ENCODE results near the gene IGF2. TPM values are rescaled to one million over a fixed set of nuclear protein-coding genes. Genes with fewer than 3 reads are reported as not detected.

IGF2 gene
- total RNA-seq, 4 donors from 2014 or later, result 0.76 to 35.3 (median 2.8) TPM

DNA sequence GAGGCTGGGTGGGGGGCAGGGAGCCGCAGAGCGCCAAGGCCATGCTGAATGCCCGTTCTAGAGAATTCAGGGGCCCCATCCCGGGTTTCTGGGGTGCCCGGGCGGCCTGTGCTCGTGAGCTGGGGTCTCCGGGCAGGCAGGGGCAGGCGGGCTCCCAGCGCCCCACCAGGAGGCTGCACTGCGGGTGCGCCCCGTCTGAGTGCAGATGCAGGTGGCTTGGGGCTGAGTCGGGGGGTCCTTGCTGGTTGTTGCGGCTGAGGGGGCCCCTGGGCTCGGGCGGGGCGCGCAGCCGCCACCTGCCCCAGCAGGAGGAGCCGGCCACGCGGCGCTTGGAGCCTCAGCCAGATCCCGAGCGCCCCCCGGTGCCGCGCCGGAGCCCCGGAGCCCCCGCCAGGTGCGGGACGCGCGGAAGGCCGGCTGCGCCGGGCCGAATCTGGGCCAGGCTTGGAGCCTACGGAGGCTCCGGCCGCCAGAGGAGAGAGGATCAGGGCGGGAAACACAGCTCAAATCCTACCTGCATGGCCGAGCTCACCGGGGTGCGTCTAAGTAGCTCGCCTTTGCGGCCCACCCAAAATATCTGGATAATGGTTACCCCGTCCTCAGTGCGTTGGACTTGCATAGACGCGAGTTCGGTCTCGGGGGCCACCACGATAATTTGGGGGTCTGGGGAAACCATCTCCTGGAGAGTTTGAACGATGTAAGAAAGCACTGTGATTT lies 590 bp upstream of the IGF2 start:
- no peaks in the 10 kb centered on the region for H3K36me3 ChIP-seq
- peaks cover 36 to 100% (median 48%) of the 10 kb centered on the region in 4 donors for H3K27me3 ChIP-seq
- intact Hi-C loops (cut with DNase I), result no loop called here
- H3K4me1 ChIP-seq, result peaks cover 9 to 67% (median 36%) of the 10 kb centered on the region in 3 donors
- no peak for DNase-seq
- H3K9me3 ChIP-seq, result no peaks in the 10 kb centered on the region
- peak overlapping the region in 2 of 4 donors; percentile 18 to 65 for H3K4me3 ChIP-seq
- no peak overlapping the region for H3K27ac ChIP-seq
- 0% methylated on average over 1 of the region's 57 CpGs; no CpG with 5 or more reads in 1 of the 2 donors for WGBS, 2 donors
- no peak for TF ChIP-seq POLR2A (IDR thresholded peaks at IDR 0.05)
- TF ChIP-seq, protein P1, sequence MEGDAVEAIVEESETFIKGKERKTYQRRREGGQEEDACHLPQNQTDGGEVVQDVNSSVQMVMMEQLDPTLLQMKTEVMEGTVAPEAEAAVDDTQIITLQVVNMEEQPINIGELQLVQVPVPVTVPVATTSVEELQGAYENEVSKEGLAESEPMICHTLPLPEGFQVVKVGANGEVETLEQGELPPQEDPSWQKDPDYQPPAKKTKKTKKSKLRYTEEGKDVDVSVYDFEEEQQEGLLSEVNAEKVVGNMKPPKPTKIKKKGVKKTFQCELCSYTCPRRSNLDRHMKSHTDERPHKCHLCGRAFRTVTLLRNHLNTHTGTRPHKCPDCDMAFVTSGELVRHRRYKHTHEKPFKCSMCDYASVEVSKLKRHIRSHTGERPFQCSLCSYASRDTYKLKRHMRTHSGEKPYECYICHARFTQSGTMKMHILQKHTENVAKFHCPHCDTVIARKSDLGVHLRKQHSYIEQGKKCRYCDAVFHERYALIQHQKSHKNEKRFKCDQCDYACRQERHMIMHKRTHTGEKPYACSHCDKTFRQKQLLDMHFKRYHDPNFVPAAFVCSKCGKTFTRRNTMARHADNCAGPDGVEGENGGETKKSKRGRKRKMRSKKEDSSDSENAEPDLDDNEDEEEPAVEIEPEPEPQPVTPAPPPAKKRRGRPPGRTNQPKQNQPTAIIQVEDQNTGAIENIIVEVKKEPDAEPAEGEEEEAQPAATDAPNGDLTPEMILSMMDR (IDR thresholded peaks at IDR 0.05), result no peak

DNA sequence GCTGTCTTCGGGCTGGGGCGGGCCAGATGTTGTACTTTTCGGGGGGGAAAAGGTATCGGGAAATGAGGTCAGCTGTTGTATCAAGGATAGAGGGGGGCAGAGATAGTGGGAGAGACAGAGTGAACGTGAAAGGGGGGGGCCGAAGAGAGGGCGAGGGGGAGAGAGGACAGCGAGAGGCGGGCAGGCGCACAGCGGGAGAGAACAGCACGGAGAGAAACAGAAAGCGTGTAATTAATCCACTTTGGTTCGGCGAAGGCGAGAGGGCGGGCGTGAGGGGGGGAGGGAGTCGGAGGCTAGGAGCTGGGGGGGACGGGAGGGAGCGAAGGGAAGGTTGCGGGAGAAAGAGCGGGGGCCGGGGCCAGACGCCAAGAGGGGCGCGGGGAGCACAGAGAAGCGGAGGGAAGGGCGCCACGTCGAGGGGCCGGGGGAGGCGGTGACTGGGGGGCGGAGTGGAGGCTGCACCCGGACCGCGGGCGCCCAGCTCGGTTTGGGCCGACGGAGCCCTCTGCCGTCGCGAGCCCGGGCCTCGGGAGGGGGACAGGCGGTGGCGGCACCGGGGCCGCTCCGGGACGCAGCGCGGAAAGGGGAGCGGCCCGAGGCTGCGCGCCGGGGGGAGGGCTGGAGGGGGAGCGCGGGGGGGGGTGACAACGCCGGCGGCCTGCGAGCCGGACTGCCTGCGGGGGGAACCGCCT lies 612 bp downstream of the IGF2 start:
- TF ChIP-seq POLR2A (IDR thresholded peaks at IDR 0.05), result no peak
- TF ChIP-seq, protein P1 (IDR thresholded peaks at IDR 0.05), result no peak
- WGBS, 2 donors, result 1 to 3% methylated on average over 14 to 22 of the region's 68 CpGs
- H3K4me3 ChIP-seq, result peak overlapping the region; percentile 10 to 65 (median 35)
- peak overlapping the region in 2 of 4 donors; percentile 42 to 49 for H3K27ac ChIP-seq
- no peaks in the 10 kb centered on the region for H3K36me3 ChIP-seq
- intact Hi-C loops (cut with DNase I), result no loop called here
- H3K9me3 ChIP-seq, result no peaks in the 10 kb centered on the region
- H3K27me3 ChIP-seq, result peaks cover 27 to 100% (median 39%) of the 10 kb centered on the region in 4 donors
- H3K4me1 ChIP-seq, result peaks cover 6 to 56% (median 32%) of the 10 kb centered on the region in 3 donors
- no peak for DNase-seq

DNA sequence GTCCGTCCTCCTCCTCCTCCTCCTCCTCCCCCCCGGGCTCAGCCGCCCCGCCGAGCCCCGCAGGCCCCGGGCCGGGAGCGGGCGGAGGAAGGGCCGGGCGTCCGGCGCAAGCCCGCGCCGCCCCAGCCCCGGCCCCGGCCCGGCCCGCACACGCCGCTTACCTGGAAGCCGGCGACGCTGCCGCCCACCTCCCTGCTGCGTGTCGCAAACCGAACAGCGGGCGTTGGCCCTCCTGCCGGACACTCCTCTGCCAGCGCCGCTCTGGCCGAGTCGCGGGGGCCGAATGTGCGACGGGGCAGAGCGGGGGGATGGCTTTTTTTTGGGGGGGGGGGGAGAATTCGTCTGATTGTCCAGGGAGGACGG lies 1.1 kb downstream of the IGF2 start:
- TF ChIP-seq, protein P1 (IDR thresholded peaks at IDR 0.05), result no peak
- TF ChIP-seq POLR2A (IDR thresholded peaks at IDR 0.05), result no peak
- Histone ChIP-seq H3K27ac (peak overlapping the region in 2 of 4 donors; percentile 42 to 49), H3K36me3 (no peaks in the 10 kb centered on the region), H3K4me1 (peaks cover 6 to 50% (median 30%) of the 10 kb centered on the region in 3 donors), H3K27me3 (peaks cover 27 to 100% (median 35%) of the 10 kb centered on the region in 4 donors), H3K9me3 (no peaks in the 10 kb centered on the region), H3K4me3 (peak overlapping the region in 3 of 4 donors; percentile 28 to 65 (median 42))
- intact Hi-C loops (cut with DNase I), result no loop called here
- 0% methylated on average over 1 of the region's 44 CpGs; no CpG with 5 or more reads in 1 of the 2 donors for WGBS, 2 donors
- DNase-seq, result no peak

DNA sequence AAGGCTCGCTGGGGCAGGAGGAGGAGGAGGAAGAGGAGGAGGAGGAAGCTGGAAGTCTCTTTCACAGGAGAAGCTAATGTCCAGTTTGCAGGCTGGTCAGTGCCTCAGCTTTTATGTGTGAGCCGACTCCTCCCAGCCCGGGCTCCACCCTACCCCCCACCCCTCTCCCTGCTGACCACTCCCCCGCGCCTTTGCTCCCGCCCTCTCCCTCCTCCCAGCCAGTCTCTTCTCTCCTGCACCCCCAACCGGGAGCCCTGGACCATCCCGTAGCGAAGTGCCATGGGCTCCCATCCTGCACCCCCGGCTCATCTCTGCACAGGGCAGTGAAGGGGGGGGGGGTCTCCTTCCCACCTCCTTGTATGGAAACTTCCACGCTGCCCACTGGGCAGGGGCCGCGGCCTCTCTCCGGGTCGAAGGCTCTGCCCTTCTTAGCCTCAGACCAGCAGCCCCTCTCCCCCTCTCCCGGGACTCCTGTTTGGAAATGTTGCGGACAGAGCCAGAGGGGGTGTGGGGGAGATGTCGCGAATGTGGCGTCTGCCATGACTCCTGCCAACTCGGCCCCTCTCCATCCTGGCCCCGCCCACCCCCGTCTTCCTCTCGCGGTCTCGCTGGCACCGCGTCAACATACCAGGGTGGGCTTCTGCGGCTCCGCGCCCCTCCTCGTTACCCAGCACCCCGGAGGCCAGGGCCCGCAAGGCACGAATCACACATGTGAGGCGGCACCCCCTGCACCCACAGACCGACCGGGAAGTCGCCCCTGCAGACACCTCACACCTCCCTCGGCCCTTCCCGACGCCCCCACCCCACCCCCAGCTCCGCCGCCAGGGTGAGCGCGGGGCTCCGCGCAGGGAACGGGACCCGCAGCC lies 1.8 kb downstream of the IGF2 start:
- Histone ChIP-seq H3K4me1 (peaks cover 6 to 44% (median 30%) of the 10 kb centered on the region in 3 donors), H3K4me3 (peak overlapping the region in 3 of 4 donors; percentile 28 to 65 (median 42)), H3K9me3 (no peaks in the 10 kb centered on the region), H3K27me3 (peaks cover 27 to 100% (median 29%) of the 10 kb centered on the region in 4 donors), H3K36me3 (no peaks in the 10 kb centered on the region), H3K27ac (peak overlapping the region in 2 of 4 donors; percentile 42 to 49)
- DNase-seq, result no peak
- TF ChIP-seq POLR2A (IDR thresholded peaks at IDR 0.05), result no peak
- TF ChIP-seq, protein P1 (IDR thresholded peaks at IDR 0.05), result no peak
- intact Hi-C loops (cut with DNase I), result no loop called here
- WGBS, 2 donors, result 0 to 8% methylated on average over 5 to 11 of the region's 50 CpGs

Data from esophagus squamous epithelium (tissue), 5 donors.